Smooth muscle cell (in vitro differentiated cells): Measurements from ENCODE around the gene OR52E2. TPM values are rescaled to one million over a fixed set of nuclear protein-coding genes. Genes with fewer than 3 reads are reported as not detected.

ENCODE experiments used
- DNase-seq: peaks from one replicate; lab custom pipeline; 2025; ENCODE audit not compliant: unreplicated experiment; lab: John Stamatoyannopoulos, UW
- H2AFZ ChIP-seq: fragments of 200-600 bp; sonication (generic); 2 replicates; pipeline ENCODE4 v1.6.0; 2016; ENCODE audit warnings: antibody characterized with exemption, low read depth, mild to moderate bottlenecking
- H3F3A ChIP-seq: fragments of 200-600 bp; sonication (generic); 2 replicates; pipeline ENCODE4 v1.6.0; 2017; ENCODE audit warnings: antibody characterized with exemption, low read depth
- H3K27ac ChIP-seq: fragments of 200-600 bp; sonication (generic); 2 replicates; pipeline ENCODE4 v1.5.1; 2016; ENCODE audit warnings: low read depth, mild to moderate bottlenecking
- H3K27me3 ChIP-seq: fragments of 200-600 bp; sonication (generic); 2 replicates; pipeline ENCODE4 v1.6.1; 2016; ENCODE audit warnings: low read depth, mild to moderate bottlenecking
- H3K36me3 ChIP-seq: fragments of 200-600 bp; sonication (generic); 2 replicates; pipeline ENCODE4 v1.5.1; 2016; ENCODE audit warnings: low read depth
- H3K4me1 ChIP-seq: fragments of 200-600 bp; sonication (generic); 2 replicates; pipeline ENCODE4 v1.5.1; 2016; ENCODE audit warnings: low read depth
- H3K4me2 ChIP-seq: fragments of 200-600 bp; sonication (generic); 2 replicates; pipeline ENCODE4 v1.6.0; 2016; ENCODE audit warnings: mild to moderate bottlenecking
- H3K4me3 ChIP-seq: fragments of 200-600 bp; sonication (generic); 2 replicates; pipeline ENCODE4 v1.5.1; 2016; ENCODE audit warnings: mild to moderate bottlenecking
- H3K79me2 ChIP-seq: fragments of 200-600 bp; sonication (generic); 2 replicates; pipeline ENCODE4 v1.6.0; 2016; ENCODE audit warnings: low read depth, mild to moderate bottlenecking
- H3K9ac ChIP-seq: fragments of 200-600 bp; sonication (generic); 2 replicates; pipeline ENCODE4 v1.6.0; 2016; ENCODE audit warnings: low read depth
- H3K9me3 ChIP-seq: fragments of 200-600 bp; sonication (generic); replicated peaks from 2 replicates; pipeline ENCODE4 v1.5.1; 2016; ENCODE audit warnings: low read depth
- H4K20me1 ChIP-seq: fragments of 200-600 bp; sonication (generic); 2 replicates; pipeline ENCODE4 v1.6.0; 2016; ENCODE audit warnings: low read depth
- WGBS: methylation state at CpG from one replicate; pipeline ENCODE4 v1.1.7; 2016; ENCODE audit warnings: low lambda C conversion rate; 5-methylcytosine and 5-hydroxymethylcytosine counted together
- polyA plus RNA-seq: library from polyadenylated mRNA; unstranded; fragments of >200 nt; fragmentation: Nextera tagmentation; extraction: Ambion mirVana; gene quantifications from 2 replicates; pipeline ENCODE4 v1.2.1, GENCODE V29; 2016
- total RNA-seq: library from RNA; depleted of rRNA; stranded (reverse); fragments of >200 nt; gene quantifications from 2 replicates; pipeline ENCODE4 v1.2.3, GENCODE V29; 2014
- TF ChIP-seq, protein P1 (sequence below): fragments of 200-600 bp; sonication (generic); IDR thresholded peaks from 2 replicates; pipeline ENCODE4 v1.5.1; 2017; ENCODE audit warnings: borderline replicate concordance, mild to moderate bottlenecking, antibody characterized with exemption; ENCODE audit not compliant: insufficient read depth, poor library complexity, severe bottlenecking

OR52E2 gene
- total and polyA plus RNA-seq, 2 experiments from 2014 or later, result not detected

DNA sequence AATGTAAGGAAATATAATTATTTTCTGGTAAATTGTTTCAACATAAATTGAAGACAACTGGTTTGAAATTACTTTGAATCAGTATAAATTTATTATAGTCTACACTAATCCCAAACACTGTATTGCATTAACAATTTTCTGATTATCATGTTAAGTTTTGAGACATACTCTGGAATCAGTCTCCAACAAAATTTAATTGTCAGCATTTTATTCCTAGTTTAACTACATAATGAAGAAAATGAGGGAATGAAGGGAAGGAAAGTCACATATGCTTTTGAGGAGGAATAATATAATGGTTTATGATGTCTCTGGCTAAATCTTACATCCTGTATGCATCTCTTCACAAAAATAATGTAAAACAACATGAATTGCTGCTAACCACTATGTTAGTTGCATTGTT, 24.2 kb upstream of the OR52E2 start:
- DNase-seq, result no peak
- H3K9me3 ChIP-seq, result no peaks in the 10 kb centered on the region
- H4K20me1 ChIP-seq, result no peaks in the 10 kb centered on the region
- no peak overlapping the region for H3K9ac ChIP-seq
- H3K4me3 ChIP-seq, result no peak overlapping the region
- TF ChIP-seq, protein P1, sequence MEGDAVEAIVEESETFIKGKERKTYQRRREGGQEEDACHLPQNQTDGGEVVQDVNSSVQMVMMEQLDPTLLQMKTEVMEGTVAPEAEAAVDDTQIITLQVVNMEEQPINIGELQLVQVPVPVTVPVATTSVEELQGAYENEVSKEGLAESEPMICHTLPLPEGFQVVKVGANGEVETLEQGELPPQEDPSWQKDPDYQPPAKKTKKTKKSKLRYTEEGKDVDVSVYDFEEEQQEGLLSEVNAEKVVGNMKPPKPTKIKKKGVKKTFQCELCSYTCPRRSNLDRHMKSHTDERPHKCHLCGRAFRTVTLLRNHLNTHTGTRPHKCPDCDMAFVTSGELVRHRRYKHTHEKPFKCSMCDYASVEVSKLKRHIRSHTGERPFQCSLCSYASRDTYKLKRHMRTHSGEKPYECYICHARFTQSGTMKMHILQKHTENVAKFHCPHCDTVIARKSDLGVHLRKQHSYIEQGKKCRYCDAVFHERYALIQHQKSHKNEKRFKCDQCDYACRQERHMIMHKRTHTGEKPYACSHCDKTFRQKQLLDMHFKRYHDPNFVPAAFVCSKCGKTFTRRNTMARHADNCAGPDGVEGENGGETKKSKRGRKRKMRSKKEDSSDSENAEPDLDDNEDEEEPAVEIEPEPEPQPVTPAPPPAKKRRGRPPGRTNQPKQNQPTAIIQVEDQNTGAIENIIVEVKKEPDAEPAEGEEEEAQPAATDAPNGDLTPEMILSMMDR, result no peak
- no peaks in the 10 kb centered on the region for H3K27me3 ChIP-seq
- no peaks in the 10 kb centered on the region for H3F3A ChIP-seq
- no peak overlapping the region for H2AFZ ChIP-seq
- H3K4me2 ChIP-seq, result no peak overlapping the region
- H3K79me2 ChIP-seq, result no peaks in the 10 kb centered on the region
- H3K4me1 ChIP-seq, result peaks cover 2% of the 10 kb centered on the region
- no peak overlapping the region for H3K27ac ChIP-seq
- no peaks in the 10 kb centered on the region for H3K36me3 ChIP-seq

DNA sequence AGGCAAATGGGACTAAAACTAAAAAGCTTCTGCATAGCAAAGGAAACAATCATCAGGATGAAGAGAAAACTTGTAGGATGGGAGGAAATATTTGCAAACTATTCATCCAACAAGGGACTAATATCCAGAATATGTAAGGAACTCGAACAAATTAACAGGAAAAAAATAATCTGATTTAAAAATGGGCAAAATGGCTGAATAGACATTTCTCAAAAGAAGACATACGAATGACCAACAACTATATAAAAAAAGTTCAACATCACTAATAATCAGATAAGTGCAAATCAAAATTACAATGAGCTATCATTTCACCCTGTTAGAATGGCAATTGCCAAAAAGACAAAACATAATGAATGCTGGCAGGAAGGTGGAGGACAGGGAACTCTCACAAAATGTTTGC, 22.0 kb upstream of the OR52E2 start:
- H2AFZ ChIP-seq, result no peak overlapping the region
- no peaks in the 10 kb centered on the region for H3K27me3 ChIP-seq
- no peaks in the 10 kb centered on the region for H3F3A ChIP-seq
- no peaks in the 10 kb centered on the region for H3K36me3 ChIP-seq
- DNase-seq, result no peak
- no peak overlapping the region for H3K27ac ChIP-seq
- 80% methylated on average over 2 of the region's 2 CpGs for WGBS
- no peak overlapping the region for H3K9ac ChIP-seq
- TF ChIP-seq, protein P1, result no peak
- no peaks in the 10 kb centered on the region for H4K20me1 ChIP-seq
- no peaks in the 10 kb centered on the region for H3K9me3 ChIP-seq
- no peaks in the 10 kb centered on the region for H3K79me2 ChIP-seq
- no peak overlapping the region for H3K4me2 ChIP-seq
- no peak overlapping the region for H3K4me3 ChIP-seq
- no peaks in the 10 kb centered on the region for H3K4me1 ChIP-seq

DNA sequence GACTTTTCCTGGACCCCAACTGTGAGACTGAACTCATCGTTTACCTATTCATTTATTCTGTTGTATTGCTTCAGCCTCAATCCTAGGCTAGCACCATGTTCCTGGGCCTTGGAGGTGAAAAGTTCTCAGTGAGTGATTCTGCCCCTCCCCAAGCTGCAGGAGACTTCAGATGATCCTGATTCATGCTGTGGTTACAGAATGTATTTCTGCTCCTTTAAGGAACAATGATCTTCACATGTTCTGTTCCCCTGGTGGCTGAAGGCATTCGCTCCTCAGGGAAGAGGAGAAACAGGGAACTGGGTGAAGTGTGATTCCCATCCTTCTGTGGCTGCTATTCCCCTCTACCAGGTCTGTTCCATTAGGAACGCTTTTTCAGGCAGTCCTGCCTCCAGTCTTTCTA, 12.4 kb upstream of the OR52E2 start:
- 65% methylated on average over 3 of the region's 3 CpGs for WGBS
- H3K4me1 ChIP-seq, result no peaks in the 10 kb centered on the region
- no peaks in the 10 kb centered on the region for H3K36me3 ChIP-seq
- H2AFZ ChIP-seq, result no peak overlapping the region
- H3K9ac ChIP-seq, result no peak overlapping the region
- H3K27me3 ChIP-seq, result peaks cover 5% of the 10 kb centered on the region
- no peak overlapping the region for H3K4me3 ChIP-seq
- H3K9me3 ChIP-seq, result no peaks in the 10 kb centered on the region
- H3K79me2 ChIP-seq, result no peaks in the 10 kb centered on the region
- no peaks in the 10 kb centered on the region for H3F3A ChIP-seq
- no peak overlapping the region for H3K27ac ChIP-seq
- TF ChIP-seq, protein P1, result no peak
- H3K4me2 ChIP-seq, result no peak overlapping the region
- no peak for DNase-seq
- H4K20me1 ChIP-seq, result no peaks in the 10 kb centered on the region

DNA sequence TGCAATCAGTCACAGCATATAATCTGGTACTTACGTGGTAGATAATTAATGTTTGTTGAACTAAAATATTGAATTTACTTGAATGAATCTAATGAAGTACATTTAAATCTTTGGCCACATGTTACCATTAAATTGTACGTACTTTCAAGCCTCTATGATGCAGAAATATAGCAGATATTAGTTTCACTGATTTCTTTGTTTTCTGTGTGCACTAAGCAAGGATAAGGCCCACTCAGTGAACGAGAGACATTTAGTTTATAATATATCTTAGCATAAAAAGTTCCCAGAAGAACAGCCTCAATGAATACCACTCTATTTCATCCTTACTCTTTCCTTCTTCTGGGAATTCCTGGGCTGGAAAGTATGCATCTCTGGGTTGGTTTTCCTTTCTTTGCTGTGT, 9.8 kb upstream of the OR52E2 start, which contains the start of gene OR52E1:
Gene OR52E1 (plus strand): TSS at position 301 of the 400 bp plus-strand sequence.
- Histone ChIP-seq H3K9me3 (no peaks in the 10 kb centered on the region), H3K4me3 (no peak within 1 kb of the TSS), H3F3A (no peaks in the 10 kb centered on the region), H3K36me3 (no peaks in the 10 kb centered on the region), H3K27me3 (peaks cover 5% of the 10 kb centered on the region), H2AFZ (no peak within 1 kb of the TSS), H3K79me2 (no peaks in the 10 kb centered on the region), H4K20me1 (no peaks in the 10 kb centered on the region), H3K27ac (no peak within 1 kb of the TSS), H3K4me2 (no peak within 1 kb of the TSS), H3K9ac (no peak within 1 kb of the TSS), H3K4me1 (no peaks in the 10 kb centered on the region)
- no peak for DNase-seq
- 68% methylated on average over 3 of the region's 3 CpGs for WGBS
- TF ChIP-seq, protein P1, result no peak
